ENCODE data around the gene CD164L2.

The CD164L2 gene

DNA sequence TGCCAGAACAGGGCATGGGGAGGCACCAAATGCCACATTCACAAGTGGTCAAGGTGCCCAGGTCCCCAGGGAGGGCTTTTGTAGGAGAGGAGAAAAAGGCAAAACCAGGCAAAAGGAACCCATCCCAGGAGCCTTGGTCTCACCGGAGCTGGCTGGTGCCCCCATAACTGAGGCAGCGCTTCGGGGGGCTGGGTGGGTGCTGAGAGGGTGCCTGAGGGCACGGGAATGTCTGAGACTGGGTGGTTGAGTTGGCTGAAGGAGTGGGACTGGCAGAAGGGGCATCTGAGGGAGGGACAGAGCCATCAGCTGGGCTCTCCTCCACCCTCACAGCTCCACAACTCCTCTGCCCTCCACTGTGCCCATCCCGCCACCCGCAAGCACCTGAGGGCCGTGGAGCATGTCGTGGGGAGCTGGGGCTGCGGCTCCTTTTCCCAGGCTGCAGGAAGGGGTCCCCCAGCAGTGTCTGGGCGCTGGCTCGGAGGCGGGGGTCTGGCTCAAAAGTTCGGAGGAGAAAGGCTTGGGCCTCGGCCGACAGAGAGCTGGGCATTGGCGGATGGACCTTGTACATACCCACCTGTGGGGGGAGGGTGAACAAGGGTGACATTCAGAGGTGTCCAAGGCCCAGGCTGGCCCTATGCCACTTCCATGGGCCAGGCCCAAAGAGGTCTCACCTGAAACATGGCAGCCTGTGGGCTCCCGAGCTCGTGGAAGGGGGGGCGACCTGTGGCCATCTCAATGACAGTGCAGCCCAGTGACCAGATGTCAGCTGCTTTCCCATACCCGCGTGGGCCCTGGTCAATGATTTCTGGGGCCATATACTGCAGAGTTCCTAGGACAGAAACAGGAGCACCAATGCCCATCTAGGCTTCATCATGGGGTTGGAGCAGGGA, 24.9 kb downstream of the CD164L2 start:
- Histone ChIP-seq H3K27me3 (peaks cover 36% of the 10 kb centered on the region), H3K9me3 (no peaks in the 10 kb centered on the region), H3K36me3 (peaks cover 15% of the 10 kb centered on the region), H3K27ac (peak overlapping the region; percentile 73), H3K4me3 (ENCODE audit: low read depth in 1 of 2, low read length in 1 of 2) (peak overlapping the region in 1 of 2 experiments; percentile 70), H3K4me1 (ENCODE audit: control insufficient read depth in 1 of 2, insufficient read depth in 1 of 2, low read depth in 1 of 2, low read length in 1 of 2) (peaks cover 29 to 40% of the 10 kb centered on the region in 2 experiments)
- TF ChIP-seq, protein P1, sequence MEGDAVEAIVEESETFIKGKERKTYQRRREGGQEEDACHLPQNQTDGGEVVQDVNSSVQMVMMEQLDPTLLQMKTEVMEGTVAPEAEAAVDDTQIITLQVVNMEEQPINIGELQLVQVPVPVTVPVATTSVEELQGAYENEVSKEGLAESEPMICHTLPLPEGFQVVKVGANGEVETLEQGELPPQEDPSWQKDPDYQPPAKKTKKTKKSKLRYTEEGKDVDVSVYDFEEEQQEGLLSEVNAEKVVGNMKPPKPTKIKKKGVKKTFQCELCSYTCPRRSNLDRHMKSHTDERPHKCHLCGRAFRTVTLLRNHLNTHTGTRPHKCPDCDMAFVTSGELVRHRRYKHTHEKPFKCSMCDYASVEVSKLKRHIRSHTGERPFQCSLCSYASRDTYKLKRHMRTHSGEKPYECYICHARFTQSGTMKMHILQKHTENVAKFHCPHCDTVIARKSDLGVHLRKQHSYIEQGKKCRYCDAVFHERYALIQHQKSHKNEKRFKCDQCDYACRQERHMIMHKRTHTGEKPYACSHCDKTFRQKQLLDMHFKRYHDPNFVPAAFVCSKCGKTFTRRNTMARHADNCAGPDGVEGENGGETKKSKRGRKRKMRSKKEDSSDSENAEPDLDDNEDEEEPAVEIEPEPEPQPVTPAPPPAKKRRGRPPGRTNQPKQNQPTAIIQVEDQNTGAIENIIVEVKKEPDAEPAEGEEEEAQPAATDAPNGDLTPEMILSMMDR (IDR thresholded peaks at IDR 0.05), result no peak

GRCh38 chr1:27357281-27358037, 25.7 kb downstream of the CD164L2 start:
- peaks cover 36% of the 10 kb centered on the region for H3K27me3 ChIP-seq
- TF ChIP-seq, protein P1 (IDR thresholded peaks at IDR 0.05), result peak; percentile 95
- H3K9me3 ChIP-seq, result no peaks in the 10 kb centered on the region
- H3K4me1 ChIP-seq (ENCODE audit: control insufficient read depth in 1 of 2, insufficient read depth in 1 of 2, low read depth in 1 of 2, low read length in 1 of 2), result peaks cover 29 to 40% of the 10 kb centered on the region in 2 experiments
- peaks cover 23% of the 10 kb centered on the region for H3K36me3 ChIP-seq
- peak overlapping the region; percentile 49 to 70 for H3K4me3 ChIP-seq (ENCODE audit: low read depth in 1 of 2, low read length in 1 of 2)
- peak overlapping the region; percentile 73 for H3K27ac ChIP-seq

- Histone ChIP-seq H3K4me3 (ENCODE audit: low read depth in 1 of 2, low read length in 1 of 2) (peak overlapping the region; percentile 49 to 70), H3K9me3 (no peaks in the 10 kb centered on the region), H3K27me3 (peaks cover 34% of the 10 kb centered on the region), H3K36me3 (peaks cover 27% of the 10 kb centered on the region), H3K27ac (peak overlapping the region; percentile 73), H3K4me1 (ENCODE audit: control insufficient read depth in 1 of 2, insufficient read depth in 1 of 2, low read depth in 1 of 2, low read length in 1 of 2) (peaks cover 29 to 40% of the 10 kb centered on the region in 2 experiments)
- TF ChIP-seq, protein P1 (IDR thresholded peaks at IDR 0.05), result no peak
Observed at GRCh38 chr1:27356619-27357280, 26.4 kb downstream of the CD164L2 start.

DNA sequence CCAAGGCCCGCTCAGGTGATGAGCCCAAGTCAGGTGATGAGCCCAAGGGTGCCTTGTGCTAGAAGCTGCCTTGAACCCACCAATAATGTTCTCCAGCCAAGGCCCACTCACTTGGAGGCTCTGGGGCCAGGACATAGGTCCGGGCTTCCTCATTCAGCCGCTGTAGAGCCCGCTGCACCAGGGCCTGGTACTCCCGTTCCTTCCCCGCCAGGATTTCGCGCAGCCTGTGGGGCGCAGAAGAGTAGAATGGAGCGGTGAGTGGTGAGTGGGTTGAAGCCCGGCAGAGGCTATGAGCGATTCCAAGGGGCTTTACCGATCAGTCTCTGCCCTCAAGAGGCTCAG, 26.9 kb downstream of the CD164L2 start:
- TF ChIP-seq, protein P1 (IDR thresholded peaks at IDR 0.05), result no peak
- Histone ChIP-seq H3K36me3 (peaks cover 32% of the 10 kb centered on the region), H3K27ac (peak overlapping the region; percentile 73), H3K9me3 (no peaks in the 10 kb centered on the region), H3K4me3 (ENCODE audit: low read depth in 1 of 2, low read length in 1 of 2) (no peak overlapping the region), H3K27me3 (peaks cover 29% of the 10 kb centered on the region), H3K4me1 (ENCODE audit: control insufficient read depth in 1 of 2, insufficient read depth in 1 of 2, low read depth in 1 of 2, low read length in 1 of 2) (peaks cover 29 to 40% of the 10 kb centered on the region in 2 experiments)

DNA sequence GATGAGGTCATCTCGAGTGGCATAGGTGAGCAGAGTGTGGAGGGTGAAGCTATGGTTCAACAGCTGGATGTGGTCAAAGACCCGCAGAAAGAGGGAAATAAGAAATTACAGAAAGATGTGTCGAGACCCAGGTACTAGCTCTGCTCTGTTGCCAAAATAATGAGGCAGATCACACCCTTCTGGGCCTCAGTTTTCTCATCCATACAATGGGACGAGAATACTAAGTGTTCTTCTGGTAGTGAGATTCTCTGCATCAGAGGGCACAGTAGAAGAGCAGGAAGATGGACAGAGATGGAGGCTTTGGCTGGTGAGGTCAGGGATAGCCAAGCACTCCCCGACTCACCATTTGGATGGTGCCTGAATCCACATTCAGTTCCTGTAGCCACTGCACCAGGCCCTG, 27.4 kb downstream of the CD164L2 start:
- Histone ChIP-seq H3K4me3 (ENCODE audit: low read depth in 1 of 2, low read length in 1 of 2) (no peak overlapping the region), H3K4me1 (ENCODE audit: control insufficient read depth in 1 of 2, insufficient read depth in 1 of 2, low read depth in 1 of 2, low read length in 1 of 2) (peaks cover 23 to 35% of the 10 kb centered on the region in 2 experiments), H3K27me3 (peaks cover 23% of the 10 kb centered on the region), H3K27ac (no peak overlapping the region), H3K36me3 (peaks cover 38% of the 10 kb centered on the region), H3K9me3 (no peaks in the 10 kb centered on the region)
- TF ChIP-seq, protein P1 (IDR thresholded peaks at IDR 0.05), result no peak
